ENCODE results near the gene TRAF7.

TRAF7 gene

DNA sequence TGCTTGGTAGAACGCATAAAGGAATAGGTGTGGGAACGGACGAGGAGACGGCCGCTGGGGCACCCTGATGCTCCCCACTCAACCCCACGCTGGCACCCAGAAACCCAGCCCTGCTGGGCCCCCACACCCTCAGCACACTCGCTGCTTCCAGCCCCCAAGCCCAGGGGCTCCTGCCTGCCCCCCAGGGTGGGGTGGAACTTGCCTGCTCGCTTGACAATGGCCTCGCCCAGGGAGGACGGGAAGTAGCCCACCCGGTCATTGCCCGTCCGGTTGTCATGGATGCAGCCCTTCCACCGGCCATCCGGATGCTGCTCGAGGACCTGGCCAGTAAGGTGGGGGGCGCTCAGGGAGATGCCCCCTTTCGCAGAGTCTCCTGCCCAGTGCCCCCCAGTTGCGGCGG is 30.9 kb downstream of the TRAF7 start:
- DNase-seq (ENCODE audit: low spot score) = no peak
- no peak for TF ChIP-seq CTCF (IDR thresholded peaks at IDR 0.05; ENCODE audit: extremely low read depth, missing control alignments)

GRCh38 chr16:2187212-2187611 is 31.6 kb downstream of the TRAF7 start:
- DNase-seq (ENCODE audit: low spot score) = no peak
- TF ChIP-seq CTCF (IDR thresholded peaks at IDR 0.05; ENCODE audit: extremely low read depth, missing control alignments) = no peak

- TF ChIP-seq CTCF (IDR thresholded peaks at IDR 0.05; ENCODE audit: extremely low read depth, missing control alignments) = no peak
Measured at GRCh38 chr16:2188395-2188794, 32.8 kb downstream of the TRAF7 start.

DNA sequence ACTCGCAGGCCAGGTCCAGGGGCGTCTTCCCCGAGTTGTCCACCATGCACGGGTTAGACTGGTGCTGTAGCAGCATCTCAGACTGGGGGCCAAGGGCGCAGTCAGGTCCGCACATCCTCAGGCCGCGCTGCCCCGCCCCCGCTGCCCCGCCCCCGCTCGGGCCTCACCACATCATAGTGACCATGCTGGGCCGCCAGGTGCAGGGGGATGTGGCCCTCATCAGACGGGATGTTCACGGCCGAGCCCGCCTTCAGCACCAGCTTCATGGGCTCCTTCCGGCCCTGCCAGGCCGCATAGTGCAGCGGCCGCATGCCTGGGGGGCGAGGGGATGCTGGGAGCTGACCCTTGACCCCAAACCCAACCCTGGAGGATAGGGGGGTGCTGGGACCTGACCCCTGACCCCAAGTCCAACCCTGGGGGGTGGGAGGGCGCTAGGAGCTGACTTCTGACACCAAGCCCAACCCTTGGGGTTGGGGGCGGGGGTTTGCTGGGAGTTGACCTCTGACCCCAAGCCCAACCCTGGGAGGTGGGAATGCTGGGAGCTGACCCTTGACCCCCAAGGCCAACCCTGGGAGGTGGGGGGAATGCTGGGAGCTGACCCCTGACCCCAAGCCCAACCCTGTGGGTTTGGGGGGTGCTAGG is 33.8 kb downstream of the TRAF7 start:
- no peak for DNase-seq (ENCODE audit: low spot score)
- TF ChIP-seq CTCF (IDR thresholded peaks at IDR 0.05; ENCODE audit: extremely low read depth, missing control alignments) = no peak

More at GRCh38 chr16:2188395-2188794, 32.8 kb downstream of the TRAF7 start:
- no peak for DNase-seq (ENCODE audit: low spot score)

DNA sequence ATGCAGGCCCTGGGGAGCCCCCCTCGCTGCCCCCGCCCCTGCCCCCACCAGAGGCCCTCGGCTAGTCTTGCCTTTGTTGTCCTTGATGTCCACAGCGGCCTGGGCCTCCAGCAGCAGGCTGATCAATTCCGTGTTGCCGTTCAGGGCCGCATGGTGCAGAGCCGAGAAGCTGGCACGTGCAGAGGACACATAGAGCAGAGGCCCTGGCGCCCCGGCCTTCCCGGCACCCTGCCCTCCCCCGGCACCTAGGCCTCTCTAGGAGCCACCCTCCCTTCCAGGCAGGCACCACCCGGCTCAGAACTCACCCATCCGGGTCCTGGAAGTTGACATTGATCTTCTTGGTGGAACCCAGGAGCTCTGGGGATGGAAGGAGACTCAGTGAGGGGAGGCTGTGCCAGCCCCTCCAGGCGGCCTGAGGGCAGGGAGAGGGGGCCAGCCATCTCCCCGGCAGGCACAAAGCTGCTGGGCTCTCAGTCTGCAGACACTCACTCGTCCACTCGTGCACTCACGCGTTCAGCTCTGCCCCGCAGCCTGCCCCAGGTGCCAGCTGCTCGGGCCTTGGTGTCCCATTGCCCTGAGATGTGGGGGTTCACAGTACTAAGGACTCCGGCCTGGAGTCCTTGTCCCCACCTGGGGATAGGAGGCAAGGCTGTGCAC is 34.5 kb downstream of the TRAF7 start:
- no peak for TF ChIP-seq CTCF (IDR thresholded peaks at IDR 0.05; ENCODE audit: extremely low read depth, missing control alignments)
- no peak for DNase-seq (ENCODE audit: low spot score)

DNA sequence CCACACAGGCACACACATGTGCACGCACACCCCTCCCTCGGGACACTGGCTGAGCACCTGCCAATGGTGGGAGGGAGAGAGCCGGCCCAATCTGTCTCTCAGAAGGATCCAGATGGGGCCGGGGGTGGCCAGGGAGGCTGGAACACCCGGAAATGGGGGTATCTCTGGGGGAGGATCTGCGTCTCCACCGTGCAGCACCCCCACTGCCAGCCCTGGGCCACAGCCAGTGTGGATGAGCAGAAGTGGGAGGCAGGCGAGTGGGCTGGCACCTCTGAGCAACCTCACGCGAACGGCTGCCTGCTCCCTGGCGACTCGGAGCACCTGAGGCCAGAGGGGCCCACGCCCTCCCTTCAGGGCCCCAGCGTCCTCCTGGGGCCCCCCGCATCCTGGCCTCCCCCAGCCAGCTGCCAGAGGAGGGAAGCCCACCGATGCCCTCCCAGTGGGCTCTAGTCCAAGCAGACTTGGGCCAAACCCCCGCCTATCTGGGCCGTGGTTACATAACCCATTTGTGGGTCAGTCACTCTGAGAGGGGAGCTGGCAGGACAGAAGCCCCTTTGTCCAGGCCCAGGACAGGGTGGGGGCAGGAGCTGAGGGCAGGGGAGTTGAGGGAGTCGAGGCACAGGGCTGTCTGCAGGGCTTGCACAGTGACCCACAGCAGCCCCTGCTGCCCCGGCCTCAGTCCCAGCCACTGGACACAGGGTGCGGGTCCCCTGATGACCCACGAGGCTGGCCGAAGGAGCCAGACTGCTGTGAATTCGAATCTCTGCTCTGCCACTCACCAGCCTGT is 35.3 kb downstream of the TRAF7 start:
- DNase-seq (ENCODE audit: low spot score) = no peak
- TF ChIP-seq CTCF (IDR thresholded peaks at IDR 0.05; ENCODE audit: extremely low read depth, missing control alignments) = no peak

DNA sequence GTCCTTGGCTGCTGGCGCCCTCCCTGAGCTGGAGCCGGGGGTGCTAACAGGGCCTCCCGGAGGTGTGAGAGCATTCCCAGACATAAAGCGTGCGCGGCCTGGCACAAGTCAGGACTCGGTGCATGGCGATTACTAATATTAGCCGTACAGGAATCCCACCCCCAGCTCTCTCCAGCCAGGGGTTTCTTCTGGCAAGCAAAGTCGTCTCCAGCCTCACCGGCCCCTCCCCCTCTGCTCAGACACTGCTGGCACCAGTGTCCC is 35.8 kb downstream of the TRAF7 start:
- TF ChIP-seq CTCF (IDR thresholded peaks at IDR 0.05; ENCODE audit: extremely low read depth, missing control alignments) = no peak
- DNase-seq (ENCODE audit: low spot score) = no peak

Data from GM20000 (cell line).